ENCODE data around the gene PRND.

The PRND gene

DNA sequence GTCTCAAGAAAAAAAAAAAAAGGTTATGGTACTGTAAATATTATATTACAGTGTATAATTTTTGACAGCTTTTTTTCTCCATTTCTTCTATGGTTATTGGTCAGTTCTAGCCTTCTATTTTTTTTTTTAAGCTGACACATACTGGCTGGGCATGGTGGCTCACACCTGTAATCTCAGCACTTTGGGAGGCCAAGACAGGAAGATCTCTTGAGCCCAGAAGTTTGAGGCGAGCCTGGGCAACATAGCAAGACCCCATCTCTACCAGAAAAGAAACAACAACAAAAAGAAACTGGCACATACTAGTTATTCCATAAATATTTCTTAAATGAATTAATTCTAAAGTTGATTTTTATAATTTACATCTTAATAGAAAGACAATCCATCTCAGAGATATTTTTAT, 27.6 kb upstream of the PRND start:
- Histone ChIP-seq H3K9me3 (ENCODE audit: control extremely low read depth in 1 of 5, control insufficient read depth in 4 of 5, insufficient read depth in 2 of 5, low read depth in 1 of 5, low read length in 4 of 5) (no peaks in the 10 kb centered on the region), H3K27me3 (replicated peaks in 2 of 5; ENCODE audit: control insufficient read depth in 4 of 5, insufficient read depth in 5 of 5, low read length in 4 of 5) (no peaks in the 10 kb centered on the region), H3K4me3 (ENCODE audit: control insufficient read depth in 1 of 7, extremely low read depth in 1 of 7, insufficient read depth in 4 of 7, low read depth in 2 of 7, low read length in 6 of 7) (no peak overlapping the region), H3K4me1 (ENCODE audit: control extremely low read depth in 1 of 4, control insufficient read depth in 4 of 4, insufficient read depth in 4 of 4, low read length in 3 of 4) (peaks cover 0 to under 1% (median 0%) of the 10 kb centered on the region in 4 experiments), H3K27ac (ENCODE audit: insufficient read depth in 1 of 2, low read depth in 1 of 2, low read length in 2 of 2, poor library complexity in 1 of 2, severe bottlenecking in 2 of 2) (no peak overlapping the region), H3K36me3 (ENCODE audit: control insufficient read depth in 4 of 4, insufficient read depth in 4 of 4, low read length in 3 of 4) (peaks cover 4 to 20% (median 5%) of the 10 kb centered on the region in 4 experiments)
- DNase-seq = no peak
- ChIA-PET POLR2A (no interaction called here), CTCF (interaction anchor here (0.6 to 0.9 kb wide), 4 partner anchors 12 to 88 kb away, joined by 3 to 5 read pairs (median 4); no protein-coding TSS in a partner anchor)
- WGBS (ENCODE audit: insufficient coverage) = no CpG with 5 or more reads among the region's 1 CpG

DNA sequence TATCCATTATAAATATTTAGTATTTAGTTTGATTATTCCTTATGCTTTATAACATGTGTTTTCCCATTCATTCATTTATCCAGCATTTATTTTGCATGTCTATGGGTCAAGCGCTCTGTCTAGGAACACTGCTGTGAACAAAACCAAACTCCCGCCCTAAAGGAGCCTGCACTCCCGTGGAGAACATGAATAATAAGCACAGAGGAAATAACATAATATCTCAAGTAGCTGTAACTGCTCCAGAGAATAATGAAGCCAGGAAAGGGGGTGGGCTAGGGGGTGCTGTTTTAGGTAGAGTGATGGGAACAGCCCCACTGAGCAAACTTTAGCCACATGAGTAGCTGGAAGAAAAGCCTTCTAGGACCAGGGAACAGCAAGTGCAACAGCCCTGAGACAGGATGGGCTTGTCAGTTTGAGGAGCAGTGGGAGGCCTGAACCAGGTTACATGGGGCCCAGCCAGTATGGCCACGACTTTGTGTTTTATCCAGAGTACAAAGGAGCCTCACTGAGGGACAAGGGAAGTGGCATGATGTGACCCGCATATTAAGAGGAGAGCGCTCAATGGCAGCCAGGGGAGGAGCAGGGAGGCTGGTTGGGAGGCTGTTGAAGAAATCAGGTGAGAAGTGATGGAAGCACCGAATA, 24.4 kb upstream of the PRND start:
- Histone ChIP-seq H3K9me3 (ENCODE audit: control extremely low read depth in 1 of 5, control insufficient read depth in 4 of 5, insufficient read depth in 2 of 5, low read depth in 1 of 5, low read length in 4 of 5) (no peaks in the 10 kb centered on the region), H3K27ac (ENCODE audit: insufficient read depth in 1 of 2, low read depth in 1 of 2, low read length in 2 of 2, poor library complexity in 1 of 2, severe bottlenecking in 2 of 2) (no peak overlapping the region), H3K36me3 (ENCODE audit: control insufficient read depth in 4 of 4, insufficient read depth in 4 of 4, low read length in 3 of 4) (peaks cover 0 to 30% (median 15%) of the 10 kb centered on the region in 4 experiments), H3K4me1 (ENCODE audit: control extremely low read depth in 1 of 4, control insufficient read depth in 4 of 4, insufficient read depth in 4 of 4, low read length in 3 of 4) (peaks cover 0 to 2% (median 0%) of the 10 kb centered on the region in 4 experiments), H3K27me3 (replicated peaks in 2 of 5; ENCODE audit: control insufficient read depth in 4 of 5, insufficient read depth in 5 of 5, low read length in 4 of 5) (no peaks in the 10 kb centered on the region), H3K4me3 (ENCODE audit: control insufficient read depth in 1 of 7, extremely low read depth in 1 of 7, insufficient read depth in 4 of 7, low read depth in 2 of 7, low read length in 6 of 7) (no peak overlapping the region)
- POLR2A ChIA-PET = interaction anchor here (1.0 kb wide), 1 partner anchor 9 kb away, joined by 4 read pairs; no protein-coding TSS in a partner anchor
- CTCF ChIA-PET = interaction anchor here (0.7 to 2.4 kb wide), 5 partner anchors 11 to 84 kb away, joined by 3 to 7 read pairs (median 3); no protein-coding TSS in a partner anchor
- no peak for DNase-seq
- 98% methylated on average over 4 of the region's 7 CpGs for WGBS (ENCODE audit: insufficient coverage)

DNA sequence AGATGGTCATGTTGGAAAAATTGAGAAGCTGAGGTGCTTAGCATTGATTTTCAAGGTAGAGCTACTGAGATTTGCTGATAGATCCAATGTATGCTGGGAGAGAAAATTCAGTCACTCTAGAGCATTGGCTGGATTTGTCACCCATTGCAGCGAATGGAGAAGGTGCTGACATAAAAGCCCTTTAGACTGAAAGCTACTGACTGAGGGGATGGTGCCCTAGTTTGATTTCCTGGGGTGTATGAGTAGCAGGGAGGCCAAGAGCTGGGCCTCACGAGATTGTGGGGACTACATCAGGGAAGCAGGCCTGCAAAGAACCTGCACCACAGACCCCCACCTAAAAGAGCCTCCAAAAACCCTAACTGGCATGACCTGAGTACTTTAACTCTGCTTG, 23.9 kb upstream of the PRND start:
- H3K36me3 ChIP-seq (ENCODE audit: control insufficient read depth in 4 of 4, insufficient read depth in 4 of 4, low read length in 3 of 4) = peaks cover 0 to 30% (median 14%) of the 10 kb centered on the region in 4 experiments
- ChIA-PET CTCF (interaction anchor here (0.7 to 2.4 kb wide), 4 partner anchors 10 to 33 kb away, joined by 3 to 7 read pairs (median 4); no protein-coding TSS in a partner anchor), POLR2A (interaction anchor here (1.0 kb wide), 1 partner anchor 10 kb away, joined by 4 read pairs; no protein-coding TSS in a partner anchor)
- no peaks in the 10 kb centered on the region for H3K9me3 ChIP-seq (ENCODE audit: control extremely low read depth in 1 of 5, control insufficient read depth in 4 of 5, insufficient read depth in 2 of 5, low read depth in 1 of 5, low read length in 4 of 5)
- H3K4me3 ChIP-seq (ENCODE audit: control insufficient read depth in 1 of 7, extremely low read depth in 1 of 7, insufficient read depth in 4 of 7, low read depth in 2 of 7, low read length in 6 of 7) = no peak overlapping the region
- WGBS (ENCODE audit: insufficient coverage) = 100% methylated on average over 1 of the region's 2 CpGs
- H3K4me1 ChIP-seq (ENCODE audit: control extremely low read depth in 1 of 4, control insufficient read depth in 4 of 4, insufficient read depth in 4 of 4, low read length in 3 of 4) = peaks cover 0 to 5% (median 0%) of the 10 kb centered on the region in 4 experiments
- no peaks in the 10 kb centered on the region for H3K27me3 ChIP-seq (replicated peaks in 2 of 5; ENCODE audit: control insufficient read depth in 4 of 5, insufficient read depth in 5 of 5, low read length in 4 of 5)
- H3K27ac ChIP-seq (ENCODE audit: insufficient read depth in 1 of 2, low read depth in 1 of 2, low read length in 2 of 2, poor library complexity in 1 of 2, severe bottlenecking in 2 of 2) = no peak overlapping the region
- no peak for DNase-seq

DNA sequence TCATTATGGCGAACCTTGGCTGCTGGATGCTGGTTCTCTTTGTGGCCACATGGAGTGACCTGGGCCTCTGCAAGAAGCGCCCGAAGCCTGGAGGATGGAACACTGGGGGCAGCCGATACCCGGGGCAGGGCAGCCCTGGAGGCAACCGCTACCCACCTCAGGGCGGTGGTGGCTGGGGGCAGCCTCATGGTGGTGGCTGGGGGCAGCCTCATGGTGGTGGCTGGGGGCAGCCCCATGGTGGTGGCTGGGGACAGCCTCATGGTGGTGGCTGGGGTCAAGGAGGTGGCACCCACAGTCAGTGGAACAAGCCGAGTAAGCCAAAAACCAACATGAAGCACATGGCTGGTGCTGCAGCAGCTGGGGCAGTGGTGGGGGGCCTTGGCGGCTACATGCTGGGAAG, 22.5 kb upstream of the PRND start:
- no peak overlapping the region for H3K27ac ChIP-seq (ENCODE audit: insufficient read depth in 1 of 2, low read depth in 1 of 2, low read length in 2 of 2, poor library complexity in 1 of 2, severe bottlenecking in 2 of 2)
- CTCF ChIA-PET = interaction anchor here (1.8 to 2.4 kb wide), 2 partner anchors 8 to 34 kb away, joined by 7 to 14 read pairs; no protein-coding TSS in a partner anchor
- no peaks in the 10 kb centered on the region for H3K9me3 ChIP-seq (ENCODE audit: control extremely low read depth in 1 of 5, control insufficient read depth in 4 of 5, insufficient read depth in 2 of 5, low read depth in 1 of 5, low read length in 4 of 5)
- H3K36me3 ChIP-seq (ENCODE audit: control insufficient read depth in 4 of 4, insufficient read depth in 4 of 4, low read length in 3 of 4) = peaks cover 0 to 26% (median 13%) of the 10 kb centered on the region in 4 experiments
- 100% methylated on average over 9 of the region's 9 CpGs for WGBS (ENCODE audit: insufficient coverage)
- POLR2A ChIA-PET = no interaction called here
- DNase-seq = no peak
- H3K27me3 ChIP-seq (replicated peaks in 2 of 5; ENCODE audit: control insufficient read depth in 4 of 5, insufficient read depth in 5 of 5, low read length in 4 of 5) = no peaks in the 10 kb centered on the region
- peaks cover 0 to 5% (median 0%) of the 10 kb centered on the region in 4 experiments for H3K4me1 ChIP-seq (ENCODE audit: control extremely low read depth in 1 of 4, control insufficient read depth in 4 of 4, insufficient read depth in 4 of 4, low read length in 3 of 4)
- no peak overlapping the region for H3K4me3 ChIP-seq (ENCODE audit: control insufficient read depth in 1 of 7, extremely low read depth in 1 of 7, insufficient read depth in 4 of 7, low read depth in 2 of 7, low read length in 6 of 7)

DNA sequence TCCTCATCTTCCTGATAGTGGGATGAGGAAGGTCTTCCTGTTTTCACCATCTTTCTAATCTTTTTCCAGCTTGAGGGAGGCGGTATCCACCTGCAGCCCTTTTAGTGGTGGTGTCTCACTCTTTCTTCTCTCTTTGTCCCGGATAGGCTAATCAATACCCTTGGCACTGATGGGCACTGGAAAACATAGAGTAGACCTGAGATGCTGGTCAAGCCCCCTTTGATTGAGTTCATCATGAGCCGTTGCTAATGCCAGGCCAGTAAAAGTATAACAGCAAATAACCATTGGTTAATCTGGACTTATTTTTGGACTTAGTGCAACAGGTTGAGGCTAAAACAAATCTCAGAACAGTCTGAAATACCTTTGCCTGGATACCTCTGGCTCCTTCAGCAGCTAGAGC, 21.8 kb upstream of the PRND start:
- ChIA-PET POLR2A (no interaction called here), CTCF (interaction anchor here (1.8 kb wide), 1 partner anchor 9 kb away, joined by 14 read pairs; no protein-coding TSS in a partner anchor)
- WGBS (ENCODE audit: insufficient coverage) = 97% methylated on average over 3 of the region's 3 CpGs
- no peak overlapping the region for H3K4me3 ChIP-seq (ENCODE audit: control insufficient read depth in 1 of 7, extremely low read depth in 1 of 7, insufficient read depth in 4 of 7, low read depth in 2 of 7, low read length in 6 of 7)
- no peaks in the 10 kb centered on the region for H3K9me3 ChIP-seq (ENCODE audit: control extremely low read depth in 1 of 5, control insufficient read depth in 4 of 5, insufficient read depth in 2 of 5, low read depth in 1 of 5, low read length in 4 of 5)
- peaks cover 0 to 5% (median 0%) of the 10 kb centered on the region in 4 experiments for H3K4me1 ChIP-seq (ENCODE audit: control extremely low read depth in 1 of 4, control insufficient read depth in 4 of 4, insufficient read depth in 4 of 4, low read length in 3 of 4)
- no peaks in the 10 kb centered on the region for H3K27me3 ChIP-seq (replicated peaks in 2 of 5; ENCODE audit: control insufficient read depth in 4 of 5, insufficient read depth in 5 of 5, low read length in 4 of 5)
- H3K27ac ChIP-seq (ENCODE audit: insufficient read depth in 1 of 2, low read depth in 1 of 2, low read length in 2 of 2, poor library complexity in 1 of 2, severe bottlenecking in 2 of 2) = no peak overlapping the region
- DNase-seq = no peak
- H3K36me3 ChIP-seq (ENCODE audit: control insufficient read depth in 4 of 4, insufficient read depth in 4 of 4, low read length in 3 of 4) = peaks cover 0 to 26% (median 13%) of the 10 kb centered on the region in 4 experiments

DNA sequence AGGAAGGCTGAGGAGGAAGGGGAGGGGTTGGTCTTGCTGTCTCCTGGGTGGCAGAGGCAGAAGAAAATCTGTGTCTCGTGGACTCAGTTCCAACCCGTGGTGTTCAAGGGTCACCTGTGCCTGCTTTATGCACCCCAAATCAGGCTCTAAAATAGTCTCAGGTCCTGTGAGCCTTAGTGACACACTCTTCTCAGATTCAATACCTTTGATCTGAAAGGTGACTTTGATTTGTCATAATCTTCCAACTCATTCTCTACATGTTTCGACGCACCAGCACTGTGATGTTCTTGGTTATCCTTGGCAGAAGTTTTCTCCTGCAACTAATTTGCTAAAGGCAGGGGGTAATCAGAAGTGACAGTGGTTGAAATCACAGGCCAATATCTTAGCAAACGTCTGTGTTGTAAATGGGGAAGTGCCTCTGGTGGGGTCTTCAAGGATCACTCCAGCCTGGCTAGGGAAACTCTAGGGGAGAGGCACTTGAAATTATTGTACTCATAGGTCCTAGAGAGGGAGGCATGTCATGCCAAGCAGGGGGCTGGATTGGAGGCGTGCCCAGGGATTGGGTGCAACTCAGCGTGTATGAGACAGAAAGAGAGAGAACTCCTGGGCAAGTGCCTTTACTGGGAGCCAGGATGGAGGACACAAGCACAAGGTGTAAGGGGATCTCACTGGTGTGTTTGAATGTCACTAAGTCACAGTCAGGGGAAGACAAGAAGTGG, 19.0 kb upstream of the PRND start:
- H3K4me3 ChIP-seq (ENCODE audit: control insufficient read depth in 1 of 7, extremely low read depth in 1 of 7, insufficient read depth in 4 of 7, low read depth in 2 of 7, low read length in 6 of 7) = no peak overlapping the region
- POLR2A ChIA-PET = no interaction called here
- no peak overlapping the region for H3K27ac ChIP-seq (ENCODE audit: insufficient read depth in 1 of 2, low read depth in 1 of 2, low read length in 2 of 2, poor library complexity in 1 of 2, severe bottlenecking in 2 of 2)
- WGBS (ENCODE audit: insufficient coverage) = 71% methylated on average over 7 of the region's 7 CpGs
- peak in 2 of 3 donors; percentile 65 to 74 for DNase-seq
- no peaks in the 10 kb centered on the region for H3K27me3 ChIP-seq (replicated peaks in 2 of 5; ENCODE audit: control insufficient read depth in 4 of 5, insufficient read depth in 5 of 5, low read length in 4 of 5)
- peaks cover 0 to 5% (median 0%) of the 10 kb centered on the region in 4 experiments for H3K4me1 ChIP-seq (ENCODE audit: control extremely low read depth in 1 of 4, control insufficient read depth in 4 of 4, insufficient read depth in 4 of 4, low read length in 3 of 4)
- H3K36me3 ChIP-seq (ENCODE audit: control insufficient read depth in 4 of 4, insufficient read depth in 4 of 4, low read length in 3 of 4) = peaks cover 0 to 20% (median 10%) of the 10 kb centered on the region in 4 experiments
- no peaks in the 10 kb centered on the region for H3K9me3 ChIP-seq (ENCODE audit: control extremely low read depth in 1 of 5, control insufficient read depth in 4 of 5, insufficient read depth in 2 of 5, low read depth in 1 of 5, low read length in 4 of 5)
- CTCF ChIA-PET = no interaction called here

Data from common myeloid progenitor, CD34-positive (primary cell).